Activated T-cell treated with anti-CD3 and anti-CD28 coated beads for 4 hours (primary cell): ENCODE data around the gene SLC25A52.
"Not testable (repeated sequence)": the region's sequence is repeated elsewhere in the genome, so short reads cannot be mapped to it uniquely, and the experiment has no call there.

Source experiments
- DNase-seq: peaks from one replicate; pipeline ENCODE4 v3.0.0-alpha.2; 2020

Gene SLC25A52

GRCh38 chr18:31739651-31740050 lies 21.0 kb downstream of the SLC25A52 start:
- no peak for DNase-seq

GRCh38 chr18:31738460-31739407 lies 21.9 kb downstream of the SLC25A52 start:
- DNase-seq, result no peak

GRCh38 chr18:31736630-31737029 lies 24.1 kb downstream of the SLC25A52 start:
- no peak for DNase-seq

- DNase-seq, result no peak
Observed at GRCh38 chr18:31731628-31732027, 29.1 kb downstream of the SLC25A52 start.

GRCh38 chr18:31729196-31729595 lies 31.5 kb downstream of the SLC25A52 start:
- DNase-seq, result not testable (repeated sequence)

GRCh38 chr18:31723990-31724711 lies 36.5 kb downstream of the SLC25A52 start:
- no peak for DNase-seq

GRCh38 chr18:31723639-31723989 lies 37.1 kb downstream of the SLC25A52 start:
- DNase-seq, result no peak

GRCh38 chr18:31722369-31722957 lies 38.2 kb downstream of the SLC25A52 start:
- peak; percentile 60 for DNase-seq

GRCh38 chr18:31721601-31722000 lies 39.1 kb downstream of the SLC25A52 start:
- no peak for DNase-seq

- DNase-seq, result no peak
Observed at GRCh38 chr18:31720867-31721266, 39.8 kb downstream of the SLC25A52 start.

- no peak for DNase-seq
Observed at GRCh38 chr18:31719363-31720006, 41.2 kb downstream of the SLC25A52 start.

GRCh38 chr18:31718386-31718785 lies 42.3 kb downstream of the SLC25A52 start:
- DNase-seq, result no peak

- no peak for DNase-seq
Observed at GRCh38 chr18:31716362-31716761, 44.3 kb downstream of the SLC25A52 start.

- DNase-seq, result no peak
Observed at GRCh38 chr18:31711365-31712172, 49.1 kb downstream of the SLC25A52 start.

GRCh38 chr18:31710826-31711225 lies 49.9 kb downstream of the SLC25A52 start:
- DNase-seq, result no peak
